Measurements from ENCODE around the gene COPZ1.
A peak's percentile ranks its signal among the peaks of the same experiment; 100 is the strongest.

The COPZ1 gene

DNA sequence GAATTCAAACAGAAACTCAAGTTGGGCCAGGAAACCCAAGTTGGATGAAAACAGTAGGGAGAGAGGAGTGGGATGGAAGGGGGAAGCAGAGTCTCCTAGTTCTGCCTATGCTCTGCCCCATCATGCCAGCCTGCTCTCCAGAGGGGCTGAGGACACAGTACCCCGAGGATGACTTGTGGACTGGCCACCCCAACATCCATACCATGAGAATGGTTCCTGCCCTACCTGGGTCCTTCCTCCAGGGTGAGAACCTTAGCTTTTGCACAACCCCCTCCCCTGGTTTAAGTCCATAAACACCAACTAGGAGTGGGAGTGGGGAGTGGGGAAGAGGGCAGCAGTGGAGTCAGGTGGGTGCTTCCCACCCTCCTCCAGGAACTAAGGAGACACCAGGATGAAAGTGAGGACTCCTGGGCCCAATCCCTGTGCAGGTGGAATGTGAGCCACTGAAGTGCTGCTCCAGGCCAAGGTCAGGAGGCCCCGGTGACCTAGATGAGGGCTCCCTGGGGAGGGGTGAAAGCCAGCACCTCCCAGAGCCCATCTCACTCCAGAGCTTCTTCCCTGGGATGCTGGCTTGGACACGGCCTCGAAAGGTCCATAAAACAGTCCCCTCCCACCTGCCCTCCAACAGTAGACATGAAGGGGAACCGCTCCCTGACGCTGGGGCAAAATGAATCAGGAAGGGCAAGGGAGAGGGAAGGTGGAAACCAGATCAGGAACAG lies 53.0 kb downstream of the COPZ1 start:
- DNase-seq (ENCODE audit: low spot score), result no peak

DNA sequence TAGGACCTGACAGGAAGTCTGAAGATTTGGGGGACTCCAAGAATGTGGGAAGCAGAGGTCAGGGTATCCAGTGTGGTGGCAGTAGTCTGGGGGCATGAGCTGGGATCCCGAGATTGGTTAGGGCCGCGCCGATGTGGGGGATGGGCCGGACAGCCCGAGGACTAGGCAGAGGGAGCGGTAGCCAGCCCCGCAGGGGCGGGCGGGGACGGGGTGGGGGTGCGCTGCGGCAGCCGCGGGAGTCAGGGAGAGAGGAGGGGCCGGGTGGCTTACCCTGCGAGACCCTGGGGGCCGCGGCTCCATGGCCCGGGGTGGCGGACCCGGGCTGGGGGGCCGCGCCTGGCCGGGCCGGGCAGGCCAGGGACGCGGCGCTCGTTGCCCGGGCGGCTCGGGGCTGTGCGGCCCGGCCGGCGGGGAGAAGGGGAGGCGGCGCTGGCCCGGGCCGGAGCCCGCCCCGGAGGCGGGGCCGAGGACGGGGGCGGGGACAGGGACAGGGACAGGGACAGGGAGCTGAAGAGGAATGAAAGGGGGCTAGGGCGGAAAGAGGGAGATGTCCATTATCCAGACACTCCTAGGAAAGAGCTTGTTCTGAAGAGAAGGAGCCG lies 54.0 kb downstream of the COPZ1 start:
- no peak for DNase-seq (ENCODE audit: low spot score)

DNA sequence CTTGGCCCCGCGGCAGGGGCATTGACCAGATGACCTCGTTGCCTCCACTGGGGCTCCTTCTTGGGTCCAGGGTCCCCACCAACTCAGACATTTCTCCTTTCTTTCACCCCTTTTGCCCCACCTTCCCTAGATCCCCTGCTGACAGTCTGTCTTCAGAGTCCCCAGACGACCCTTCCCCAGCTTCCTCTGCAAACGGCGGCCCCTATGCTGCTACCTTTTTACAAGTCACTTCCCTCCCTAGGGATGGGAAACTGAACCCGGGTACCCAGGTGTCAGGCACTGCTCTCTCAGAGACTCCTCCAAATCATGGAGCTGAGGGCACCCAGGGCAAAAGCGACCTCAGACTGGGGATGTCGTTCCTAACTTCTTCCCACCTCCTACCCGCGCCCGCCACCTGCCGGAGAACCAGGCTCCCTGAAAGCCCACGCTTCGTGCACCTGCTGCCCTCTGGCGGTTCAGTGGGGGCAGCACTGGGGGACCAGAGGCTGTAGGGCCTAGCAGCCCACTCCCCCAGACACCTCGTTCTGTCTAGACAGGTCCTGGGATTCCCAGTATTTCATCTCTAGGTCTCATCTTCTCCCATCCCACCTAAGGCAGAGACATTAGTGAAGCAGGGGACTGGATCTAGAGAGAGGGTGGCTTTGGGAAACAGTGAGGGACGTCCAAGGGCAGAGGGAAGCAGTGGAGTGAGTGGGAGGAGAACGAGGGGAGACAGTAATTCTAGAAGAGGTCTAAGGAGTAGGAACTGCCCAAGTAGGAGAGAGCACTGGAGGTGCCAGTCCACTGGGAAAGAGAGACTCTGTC lies 54.7 kb downstream of the COPZ1 start:
- DNase-seq (ENCODE audit: low spot score), result peak; percentile 85

DNA sequence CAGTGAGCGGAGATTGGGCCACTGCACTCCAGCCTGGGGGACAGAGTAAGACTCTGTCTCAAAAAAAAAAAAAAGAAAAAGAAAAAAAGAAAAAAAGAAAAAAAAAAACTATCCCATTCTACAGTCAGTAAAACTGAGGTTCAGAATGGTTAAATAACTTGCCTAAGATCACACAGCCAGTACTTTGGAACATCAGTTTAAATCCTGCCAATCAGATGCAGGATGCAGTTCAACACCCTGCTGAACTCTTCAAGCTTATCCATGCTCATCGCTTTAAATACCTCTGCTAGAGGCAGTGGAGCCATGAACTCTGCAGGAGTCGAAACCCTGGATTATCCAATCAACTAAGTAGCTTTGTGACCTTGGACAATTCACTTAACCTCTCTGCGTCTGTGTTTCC lies 56.2 kb downstream of the COPZ1 start:
- DNase-seq (ENCODE audit: low spot score), result no peak

DNA sequence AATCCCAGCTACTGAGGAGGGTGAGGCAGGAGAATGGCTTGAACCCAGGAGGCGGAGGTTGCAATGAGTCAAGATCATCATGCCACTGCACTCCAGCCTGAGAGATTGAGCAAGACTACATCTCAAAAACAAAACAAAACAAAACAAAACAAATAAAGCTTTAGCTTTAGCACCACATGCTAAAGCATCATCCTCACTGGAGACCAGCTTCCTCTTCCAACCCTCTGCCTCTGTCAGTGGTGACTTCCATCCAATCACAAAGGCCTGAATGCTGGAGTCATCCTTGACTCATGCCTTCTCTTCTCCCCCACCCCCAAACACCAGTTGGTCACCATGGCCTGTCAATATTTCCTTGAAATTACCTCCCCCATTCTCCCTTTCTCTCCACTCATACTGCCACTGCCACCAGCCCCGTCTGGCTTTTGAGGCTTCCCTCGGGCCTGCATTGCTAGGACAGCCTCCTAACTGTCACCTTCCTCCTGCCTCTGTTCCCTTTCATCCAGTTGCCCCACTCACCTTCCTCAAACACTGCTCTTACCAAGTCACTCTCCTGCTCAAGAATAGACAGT lies 58.2 kb downstream of the COPZ1 start:
- DNase-seq (ENCODE audit: low spot score), result no peak

DNA sequence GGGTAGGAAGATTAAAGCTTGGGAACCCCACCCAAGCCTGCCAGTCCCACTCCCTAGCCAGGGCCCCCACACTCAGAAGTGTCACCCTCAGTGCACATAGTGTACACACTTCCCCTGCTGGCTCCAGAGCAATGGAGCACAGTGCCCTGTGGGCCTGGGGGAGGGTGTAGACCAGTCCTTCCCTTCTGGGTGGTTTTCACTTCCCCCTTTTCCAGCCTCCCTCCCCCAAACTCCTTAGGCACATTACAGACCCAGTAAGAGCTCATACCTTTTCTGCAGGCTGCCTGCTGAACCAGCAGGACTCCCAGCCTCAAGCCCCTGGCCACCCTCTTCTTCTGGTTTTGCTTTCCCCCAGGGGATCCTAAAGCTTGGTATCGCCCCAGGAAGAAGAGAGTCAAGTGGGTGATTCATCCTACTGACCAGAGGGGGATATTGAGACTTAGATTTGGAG lies 59.7 kb downstream of the COPZ1 start, which contains the start of gene ZNF385A:
ZNF385A (minus strand) TSS at position 143 of the 451 bp plus-strand sequence. CDS start 219 bp downstream, outside the sequence.
- DNase-seq (ENCODE audit: low spot score), result no peak

DNA sequence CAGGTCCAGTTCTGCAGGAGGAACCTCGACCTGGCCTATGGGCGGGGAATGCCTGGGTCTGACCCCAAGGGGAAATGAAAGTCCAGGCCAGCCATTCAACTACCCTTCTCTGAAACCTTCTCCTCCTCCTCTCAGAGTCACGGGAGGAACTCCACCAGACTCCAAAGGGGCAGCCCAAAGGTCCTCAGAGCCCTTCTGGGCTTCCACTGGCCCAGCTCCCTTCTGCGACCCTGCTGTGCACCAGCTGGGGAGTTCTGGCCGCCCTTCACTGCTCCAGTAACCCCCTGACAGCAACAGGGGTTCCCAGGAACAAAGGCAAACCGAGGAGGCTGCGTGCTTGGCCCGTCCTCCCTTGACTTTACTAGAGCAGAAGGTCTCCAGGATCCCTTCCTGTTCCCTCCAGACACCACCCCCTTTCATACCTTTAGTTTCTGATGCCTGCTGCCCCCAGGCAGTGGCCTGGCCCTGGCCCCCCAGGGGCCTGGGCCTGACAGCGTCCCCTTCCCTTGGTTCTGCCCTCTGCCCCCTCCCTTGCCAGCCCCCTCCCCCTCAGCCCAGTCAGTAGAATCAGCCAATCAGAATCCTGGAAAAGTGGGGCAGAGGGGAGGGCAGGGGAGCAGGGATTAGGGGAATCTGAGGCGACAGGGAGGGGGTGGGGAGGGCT lies 60.5 kb downstream of the COPZ1 start:
- DNase-seq (ENCODE audit: low spot score), result no peak

DNA sequence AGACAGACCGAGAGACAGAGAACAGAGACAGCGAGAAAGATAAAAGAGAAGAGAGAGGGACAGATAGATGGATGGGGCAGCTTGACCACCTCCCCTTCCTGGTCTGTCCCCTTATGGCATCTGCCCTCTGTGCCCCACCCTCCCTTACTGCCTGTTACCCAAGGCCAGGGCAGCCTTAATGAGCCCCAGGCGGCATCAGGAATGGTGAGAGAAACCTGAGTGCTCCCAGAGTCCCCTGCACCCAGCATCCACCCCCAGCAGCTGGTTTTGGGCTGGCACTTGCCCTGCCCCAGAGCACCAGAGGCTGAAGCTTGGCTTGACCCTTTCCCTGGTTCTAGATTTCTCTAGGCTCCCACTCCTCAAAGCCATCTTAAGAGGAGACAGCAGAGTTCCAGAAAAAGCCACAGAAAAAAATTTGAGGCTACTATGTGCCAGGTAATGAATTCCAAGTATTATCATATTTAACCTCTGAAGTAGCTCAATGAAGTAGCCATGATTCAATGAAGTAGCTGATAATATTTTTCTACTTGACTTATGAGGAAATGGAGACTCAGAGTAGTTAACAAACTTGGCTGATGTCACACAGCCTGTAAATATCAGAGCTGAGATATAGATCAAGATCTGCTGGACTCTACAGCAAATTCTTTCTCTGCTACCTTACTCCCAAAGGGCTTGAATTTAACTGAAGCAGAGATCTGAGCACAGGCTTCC lies 61.6 kb downstream of the COPZ1 start:
- DNase-seq (ENCODE audit: low spot score), result no peak

DNA sequence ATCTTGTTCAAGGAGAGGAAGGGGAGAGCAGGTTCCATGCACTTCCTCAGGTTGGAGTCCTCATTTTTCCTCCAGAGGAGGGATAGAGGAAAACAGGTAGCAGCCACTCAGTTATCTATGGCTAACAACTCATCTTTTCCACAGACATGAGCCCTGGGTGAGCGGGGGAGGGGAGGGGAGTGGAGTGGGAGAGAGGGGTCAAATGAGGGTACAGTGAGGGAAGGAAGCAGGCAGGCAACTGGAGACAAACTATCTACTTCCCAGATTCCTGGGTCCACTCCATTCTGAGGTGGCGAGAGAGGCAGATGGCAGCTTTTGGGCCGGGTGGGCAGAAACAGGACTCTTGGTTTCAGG lies 62.2 kb downstream of the COPZ1 start:
- DNase-seq (ENCODE audit: low spot score), result no peak

DNA sequence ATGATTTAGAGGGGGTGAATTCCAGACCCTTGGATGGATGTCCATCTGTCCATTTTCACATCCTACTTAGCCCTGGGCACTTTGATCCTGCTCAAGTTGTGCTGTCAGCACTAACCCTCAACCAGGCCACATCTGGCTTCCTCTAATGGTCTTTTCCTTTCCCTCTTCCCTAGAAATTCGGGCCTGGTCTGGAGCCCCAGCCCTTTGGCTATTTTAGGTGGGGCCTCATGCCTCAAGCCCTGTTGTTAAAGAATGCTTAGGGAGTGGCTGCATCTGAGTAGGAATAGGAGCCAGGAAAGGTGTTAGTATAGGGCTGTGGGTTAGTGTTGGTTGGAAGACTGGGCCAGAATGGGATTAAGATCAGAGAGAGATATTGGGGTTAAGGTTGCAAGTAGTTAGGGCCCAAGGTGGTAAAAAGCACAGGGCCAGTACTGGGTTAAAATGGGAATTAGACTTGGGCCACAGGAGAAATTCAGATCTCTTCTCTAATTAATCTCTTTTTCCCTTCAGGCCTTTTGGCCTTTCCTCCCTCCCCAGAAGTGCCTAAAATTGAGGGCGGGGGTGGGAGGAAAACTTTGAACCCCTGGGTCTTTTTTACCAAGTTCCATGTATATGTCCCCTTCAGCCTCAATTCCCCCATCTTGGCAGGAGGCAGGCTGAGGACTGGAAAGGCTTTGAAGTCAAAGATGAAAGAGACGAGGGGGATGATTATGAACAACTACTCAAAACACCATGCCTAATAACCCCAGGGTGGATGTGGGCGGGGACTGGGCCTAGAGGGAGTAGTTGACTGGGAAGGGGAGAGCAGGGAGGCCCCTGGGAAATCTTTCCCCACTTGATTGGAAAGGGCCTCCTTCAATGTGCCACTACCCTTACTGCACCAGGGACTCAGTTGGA lies 63.6 kb downstream of the COPZ1 start:
- DNase-seq (ENCODE audit: low spot score), result no peak

DNA sequence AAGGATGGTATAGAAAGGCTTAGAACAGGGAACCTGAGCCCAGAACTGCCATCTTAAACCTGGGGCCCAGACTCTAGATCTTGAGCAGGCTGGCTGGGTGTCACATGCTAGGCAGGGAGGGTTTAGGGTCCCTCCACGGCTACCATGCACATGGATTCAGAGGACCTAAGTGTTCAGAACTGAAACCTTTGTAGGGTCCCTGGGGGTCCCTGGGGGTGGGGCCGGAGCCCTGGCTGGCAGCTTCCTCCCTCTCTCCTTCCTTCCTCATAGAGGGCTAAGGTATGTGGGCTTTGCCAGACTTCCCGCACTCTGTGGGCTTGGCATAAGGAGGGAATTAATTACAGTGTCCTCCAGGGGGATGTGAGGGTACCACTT lies 64.2 kb downstream of the COPZ1 start:
- no peak for DNase-seq (ENCODE audit: low spot score)

DNA sequence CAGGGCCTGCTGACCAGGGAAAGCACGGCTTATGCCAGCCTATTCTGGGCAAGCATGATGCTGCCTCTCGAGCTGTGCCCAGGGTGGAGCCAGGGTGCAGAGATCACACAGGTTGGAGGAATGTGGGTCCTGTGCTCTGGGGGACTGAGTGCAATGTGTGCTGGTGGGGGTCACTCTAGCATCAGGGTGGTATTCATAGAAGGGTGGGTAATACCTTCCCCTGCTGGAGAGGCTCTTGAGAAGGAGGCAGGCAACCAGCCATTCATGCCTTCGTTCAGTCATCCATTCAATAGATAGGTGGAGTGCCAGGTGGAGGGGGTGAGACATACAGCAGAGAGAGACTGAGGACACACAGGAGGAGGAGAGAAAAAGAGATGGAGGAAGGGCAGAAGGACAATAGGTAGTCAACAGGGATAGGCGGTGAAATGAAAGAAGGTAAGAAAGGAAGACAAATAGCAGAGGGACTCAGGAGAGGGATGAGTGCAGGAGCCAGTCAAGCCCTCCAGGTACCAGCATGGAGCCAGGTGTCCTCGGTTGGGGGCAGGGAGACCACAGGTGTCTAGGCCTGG lies 64.8 kb downstream of the COPZ1 start:
- no peak for DNase-seq (ENCODE audit: low spot score)

DNA sequence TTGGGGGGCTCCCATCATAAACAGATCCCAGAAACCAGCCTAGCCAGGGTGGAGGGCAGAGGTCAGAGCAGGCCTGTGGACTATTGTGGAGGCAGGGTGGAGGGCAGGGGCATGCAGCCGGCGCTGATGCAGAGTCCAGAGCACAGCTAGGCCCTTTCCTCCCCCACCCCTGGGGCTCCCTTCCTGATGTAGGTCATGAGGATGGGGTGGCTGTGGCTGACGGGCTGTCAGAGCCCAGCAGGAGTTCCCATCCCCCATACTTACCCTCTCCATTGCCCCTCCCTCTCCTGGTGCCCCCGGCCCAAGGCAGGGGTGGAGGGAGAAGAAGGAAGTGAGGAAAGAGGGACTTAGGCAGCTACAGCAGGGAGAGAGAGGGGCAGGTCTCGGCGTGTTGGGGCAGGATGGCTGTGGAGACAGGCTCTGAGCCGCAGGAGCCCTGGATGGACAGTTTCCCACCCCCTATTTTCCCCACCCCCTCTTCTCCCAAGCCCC lies 65.3 kb downstream of the COPZ1 start:
- DNase-seq (ENCODE audit: low spot score), result no peak

DNA sequence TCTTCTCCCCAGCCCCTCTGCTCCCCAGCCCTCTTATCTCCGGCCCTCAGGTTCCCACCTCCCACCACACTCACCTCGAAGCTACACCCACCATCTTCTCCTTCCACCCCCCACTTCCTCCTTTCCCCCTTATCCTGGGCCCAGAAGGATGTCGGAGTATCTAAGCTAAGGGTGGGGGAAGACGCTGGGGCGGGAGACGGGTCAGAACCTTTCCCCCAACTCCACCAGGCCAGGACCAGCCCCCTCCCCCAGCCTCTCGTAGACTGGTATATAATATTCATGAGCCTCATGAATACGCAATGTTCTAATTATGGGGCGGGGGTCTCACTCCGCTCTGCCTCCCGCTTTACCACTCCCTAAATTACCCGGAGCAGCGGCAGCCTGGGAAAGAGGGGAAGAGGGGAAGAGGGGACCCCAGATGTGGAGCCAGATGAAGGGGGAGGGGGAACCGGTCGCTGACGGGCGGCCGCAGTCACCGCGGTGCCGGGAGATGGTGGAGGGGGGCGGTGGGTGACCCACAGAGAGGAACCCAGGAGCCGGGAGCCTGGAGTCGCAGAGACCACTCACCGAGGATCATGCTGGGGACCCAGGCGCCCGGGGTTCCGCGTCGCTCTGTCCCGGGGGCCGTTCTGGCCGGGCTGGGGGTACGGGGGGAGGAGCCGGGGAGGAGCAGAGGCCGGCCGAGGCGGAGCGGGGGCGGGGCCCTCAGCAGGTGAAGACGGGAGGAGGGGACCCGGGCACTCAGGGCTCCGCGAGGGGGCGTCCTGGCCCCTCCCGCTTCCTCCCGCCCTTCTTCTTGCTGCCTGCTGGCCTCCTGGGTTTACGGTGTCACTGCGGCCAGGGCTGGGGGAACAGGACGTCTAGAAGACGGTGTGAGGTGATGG lies 66.0 kb downstream of the COPZ1 start:
- peak; percentile 69 for DNase-seq (ENCODE audit: low spot score)

DNA sequence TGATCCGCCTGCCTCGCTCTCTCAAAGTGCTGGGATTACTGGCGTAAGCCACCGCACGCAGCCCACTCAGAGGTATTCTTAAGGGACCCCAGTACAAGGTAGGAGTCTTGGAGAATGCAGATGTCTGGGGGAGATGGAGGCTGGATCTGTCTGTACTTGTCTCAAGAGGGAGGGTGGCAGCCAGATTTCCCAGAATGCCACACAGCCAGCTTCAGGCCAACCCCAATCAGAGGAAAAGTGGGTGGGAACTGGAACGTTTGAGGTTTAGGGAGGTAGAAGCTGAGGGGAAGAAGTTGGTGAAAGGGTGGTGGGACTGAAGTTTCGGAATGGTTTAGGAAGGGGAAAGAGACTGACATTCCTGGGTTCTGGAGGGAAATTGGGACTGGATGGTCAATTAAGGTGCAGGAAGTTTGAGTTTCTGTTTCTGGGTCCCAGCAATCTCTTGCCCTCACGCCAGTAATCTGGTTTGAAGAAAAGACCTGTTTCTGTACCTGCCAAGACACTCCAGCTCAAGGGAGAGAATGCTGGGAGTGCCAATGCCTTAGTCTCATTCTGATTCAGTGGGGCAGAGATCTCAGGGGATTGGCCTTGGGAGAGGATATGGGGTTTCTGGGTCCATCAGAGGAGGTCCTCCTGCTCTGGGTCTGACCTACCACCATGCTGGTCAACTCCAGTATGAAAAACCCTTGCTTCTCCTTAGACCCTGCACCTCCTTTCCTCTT lies 67.7 kb downstream of the COPZ1 start:
- no peak for DNase-seq (ENCODE audit: low spot score)

DNA sequence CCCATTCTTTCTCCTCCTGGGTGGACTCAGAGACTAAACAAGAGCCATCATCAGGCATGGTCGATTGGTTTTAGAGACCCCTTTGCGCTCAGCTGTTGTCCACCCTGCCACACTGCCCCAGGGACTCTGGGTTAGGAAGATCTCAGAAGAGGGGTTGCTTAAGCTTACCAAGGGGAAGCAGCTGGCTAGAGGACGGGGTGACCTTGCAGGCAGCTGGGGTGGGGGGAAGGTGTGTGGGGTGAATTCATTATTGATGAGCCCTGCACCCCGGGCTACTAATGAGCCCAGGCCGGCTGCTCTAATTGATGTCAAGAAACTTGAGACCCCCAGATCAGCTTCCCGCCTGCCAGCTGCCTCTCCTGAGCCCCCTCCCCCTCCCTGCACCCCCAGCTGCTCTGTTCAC lies 68.3 kb downstream of the COPZ1 start:
- DNase-seq (ENCODE audit: low spot score), result no peak

DNA sequence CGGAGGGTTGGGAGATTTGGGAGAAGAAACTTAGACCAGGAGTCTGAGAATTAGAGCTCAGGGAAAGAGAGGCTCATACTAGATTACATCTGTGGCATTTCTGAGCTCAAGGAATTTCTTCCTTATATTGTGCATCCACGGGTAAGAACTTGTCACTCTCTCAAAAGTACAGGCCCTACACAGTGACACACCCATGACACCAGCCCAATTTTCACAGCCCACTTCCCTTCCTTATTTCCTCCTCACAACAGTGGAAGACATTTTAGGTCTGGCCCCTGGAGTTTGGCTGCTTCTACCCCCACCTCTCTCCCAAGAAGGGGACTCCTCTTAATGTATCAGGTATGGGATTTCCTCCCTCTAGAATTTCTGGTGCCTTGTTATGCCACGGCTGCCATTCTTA lies 68.8 kb downstream of the COPZ1 start:
- no peak for DNase-seq (ENCODE audit: low spot score)

DNA sequence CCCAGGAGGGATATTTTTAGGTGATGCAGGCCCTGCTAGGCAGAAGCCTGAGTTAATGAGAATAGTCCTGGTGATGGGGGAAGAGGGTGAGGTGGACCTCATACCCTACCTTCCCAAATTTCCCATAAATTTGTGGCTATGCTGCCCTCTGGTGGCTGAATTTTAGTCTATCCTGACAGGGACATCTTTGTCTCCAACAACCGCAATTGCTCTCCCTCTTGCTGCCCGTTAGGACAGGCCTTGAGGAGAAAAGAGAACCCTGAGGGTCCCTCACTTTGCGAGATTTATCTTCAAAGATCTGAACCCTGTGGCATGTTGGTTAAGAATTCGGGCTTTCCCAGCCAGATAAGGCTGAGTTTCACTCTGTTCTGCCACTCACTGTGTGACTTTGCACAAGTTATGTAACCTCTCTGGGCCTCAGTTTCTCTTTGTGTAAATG lies 69.4 kb downstream of the COPZ1 start:
- DNase-seq (ENCODE audit: low spot score), result peak; percentile 36

Measured in CD4-positive, alpha-beta T cell treated with Interleukin-6 at 100 ng/mL for 8 hours (primary cell).